Nephron progenitor cell (in vitro differentiated cells): ENCODE measurements around the gene PARS2.

Experiments used
- DNase-seq: peaks from one replicate; pipeline ENCODE4 v3.0.0; 2021
- H3K27ac Mint-ChIP-seq: 2 replicates; pipeline ENCODE4 v1.8.0; 2021; ENCODE audit warnings: mild to moderate bottlenecking, moderate library complexity, mixed read lengths
- H3K27me3 Mint-ChIP-seq: 2 replicates; pipeline ENCODE4 v1.8.0; 2021; ENCODE audit warnings: mild to moderate bottlenecking, low read depth, mixed read lengths; ENCODE audit not compliant: poor library complexity
- H3K36me3 Mint-ChIP-seq: 2 replicates; pipeline ENCODE4 v1.8.0; 2021; ENCODE audit warnings: low read depth, mixed read lengths
- H3K4me1 Mint-ChIP-seq: 2 replicates; pipeline ENCODE4 v1.8.0; 2021; ENCODE audit warnings: mixed read lengths
- H3K4me3 Mint-ChIP-seq: 2 replicates; pipeline ENCODE4 v1.8.0; 2021; ENCODE audit warnings: mild to moderate bottlenecking, moderate library complexity, mixed read lengths
- H3K9me3 Mint-ChIP-seq: 2 replicates; pipeline ENCODE4 v1.8.0; 2021; ENCODE audit warnings: mild to moderate bottlenecking, moderate library complexity, mixed read lengths
- TF ChIP-seq, protein P1 (sequence below): fragments of 200-600 bp; sonication (generic); IDR thresholded peaks from 2 replicates; pipeline ENCODE4 v1.5.0; 2021; ENCODE audit warnings: antibody characterized with exemption

The PARS2 gene

DNA sequence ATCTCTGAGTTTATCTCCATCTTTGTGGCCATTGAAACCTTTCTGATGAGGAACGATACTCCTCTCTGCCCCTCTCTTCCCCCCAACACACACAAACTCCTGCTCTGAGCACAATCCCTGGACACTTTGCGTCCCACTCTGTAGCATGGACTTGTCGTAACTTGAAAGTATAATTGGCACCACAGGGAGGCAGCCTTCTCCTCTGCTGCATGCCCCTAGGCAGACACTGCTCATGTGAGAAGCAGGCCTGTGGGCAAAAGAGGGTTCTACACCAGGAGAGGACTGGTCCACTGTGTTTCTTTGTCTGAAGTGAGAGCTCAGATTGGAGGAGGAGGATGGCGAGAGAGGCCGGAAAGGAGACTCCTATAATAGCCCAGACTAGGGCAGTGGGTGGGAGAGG, 3.8 kb upstream of the PARS2 start:
- no peaks in the 10 kb centered on the region for H3K9me3 Mint-ChIP-seq
- no peaks in the 10 kb centered on the region for H3K36me3 Mint-ChIP-seq
- peaks cover 38% of the 10 kb centered on the region for H3K4me1 Mint-ChIP-seq
- peaks cover 26% of the 10 kb centered on the region for H3K27me3 Mint-ChIP-seq
- DNase-seq: no peak
- no peak overlapping the region for H3K4me3 Mint-ChIP-seq
- no peak overlapping the region for H3K27ac Mint-ChIP-seq
- TF ChIP-seq, protein P1, sequence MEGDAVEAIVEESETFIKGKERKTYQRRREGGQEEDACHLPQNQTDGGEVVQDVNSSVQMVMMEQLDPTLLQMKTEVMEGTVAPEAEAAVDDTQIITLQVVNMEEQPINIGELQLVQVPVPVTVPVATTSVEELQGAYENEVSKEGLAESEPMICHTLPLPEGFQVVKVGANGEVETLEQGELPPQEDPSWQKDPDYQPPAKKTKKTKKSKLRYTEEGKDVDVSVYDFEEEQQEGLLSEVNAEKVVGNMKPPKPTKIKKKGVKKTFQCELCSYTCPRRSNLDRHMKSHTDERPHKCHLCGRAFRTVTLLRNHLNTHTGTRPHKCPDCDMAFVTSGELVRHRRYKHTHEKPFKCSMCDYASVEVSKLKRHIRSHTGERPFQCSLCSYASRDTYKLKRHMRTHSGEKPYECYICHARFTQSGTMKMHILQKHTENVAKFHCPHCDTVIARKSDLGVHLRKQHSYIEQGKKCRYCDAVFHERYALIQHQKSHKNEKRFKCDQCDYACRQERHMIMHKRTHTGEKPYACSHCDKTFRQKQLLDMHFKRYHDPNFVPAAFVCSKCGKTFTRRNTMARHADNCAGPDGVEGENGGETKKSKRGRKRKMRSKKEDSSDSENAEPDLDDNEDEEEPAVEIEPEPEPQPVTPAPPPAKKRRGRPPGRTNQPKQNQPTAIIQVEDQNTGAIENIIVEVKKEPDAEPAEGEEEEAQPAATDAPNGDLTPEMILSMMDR: no peak

GRCh38 chr1:54767526-54767925, 3.2 kb upstream of the PARS2 start:
- no peak for DNase-seq
- H3K27ac Mint-ChIP-seq: no peak overlapping the region
- H3K4me1 Mint-ChIP-seq: peaks cover 43% of the 10 kb centered on the region
- H3K9me3 Mint-ChIP-seq: no peaks in the 10 kb centered on the region
- peaks cover 26% of the 10 kb centered on the region for H3K27me3 Mint-ChIP-seq
- TF ChIP-seq, protein P1: no peak
- no peak overlapping the region for H3K4me3 Mint-ChIP-seq
- no peaks in the 10 kb centered on the region for H3K36me3 Mint-ChIP-seq

GRCh38 chr1:54766726-54767125, 2.4 kb upstream of the PARS2 start:
- TF ChIP-seq, protein P1: no peak
- H3K4me3 Mint-ChIP-seq: no peak overlapping the region
- H3K27ac Mint-ChIP-seq: peak overlapping the region; percentile 31
- no peak for DNase-seq
- H3K27me3 Mint-ChIP-seq: peaks cover 26% of the 10 kb centered on the region
- H3K9me3 Mint-ChIP-seq: no peaks in the 10 kb centered on the region
- peaks cover 43% of the 10 kb centered on the region for H3K4me1 Mint-ChIP-seq
- no peaks in the 10 kb centered on the region for H3K36me3 Mint-ChIP-seq

DNA sequence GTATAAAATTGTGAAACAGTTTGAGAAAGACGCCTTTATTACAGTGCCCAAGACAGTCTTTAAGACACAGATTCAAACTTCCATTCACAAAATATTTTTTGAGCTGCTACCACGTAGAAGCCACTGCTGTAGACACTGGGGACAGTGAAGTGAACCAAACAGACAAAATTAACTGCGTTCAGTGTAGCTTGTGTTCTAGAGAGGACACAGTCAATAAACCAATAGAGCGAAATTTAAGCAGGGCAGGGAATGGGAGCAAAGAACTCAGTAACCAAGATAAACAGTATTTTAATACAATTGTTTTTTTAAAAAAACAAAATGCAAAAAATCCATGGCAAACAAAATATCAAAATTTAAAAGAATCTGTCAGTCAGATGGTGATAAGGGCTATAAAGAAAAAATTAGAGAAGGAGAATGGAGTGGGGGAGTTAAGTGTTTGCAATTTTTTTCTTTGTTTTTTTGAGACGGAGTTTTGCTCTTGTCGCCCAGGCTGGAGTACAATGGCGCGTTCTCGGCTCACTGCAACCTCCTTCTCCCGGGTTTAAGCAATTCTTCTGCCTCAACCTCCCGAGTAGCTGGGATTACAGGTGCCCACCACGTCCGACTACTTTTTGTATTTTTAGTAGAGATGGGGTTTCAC, 719 bp upstream of the PARS2 start:
- Mint-ChIP-seq H3K36me3 (no peaks in the 10 kb centered on the region), H3K4me3 (peak overlapping the region; percentile 95), H3K9me3 (no peaks in the 10 kb centered on the region), H3K27me3 (peaks cover 11% of the 10 kb centered on the region), H3K4me1 (peaks cover 48% of the 10 kb centered on the region), H3K27ac (peak overlapping the region; percentile 40)
- DNase-seq: no peak
- TF ChIP-seq, protein P1: no peak

- no peak for DNase-seq
- peak overlapping the region; percentile 95 for H3K4me3 Mint-ChIP-seq
- TF ChIP-seq, protein P1: no peak
- H3K27me3 Mint-ChIP-seq: no peaks in the 10 kb centered on the region
- no peaks in the 10 kb centered on the region for H3K36me3 Mint-ChIP-seq
- H3K27ac Mint-ChIP-seq: peak overlapping the region; percentile 97
- H3K9me3 Mint-ChIP-seq: no peaks in the 10 kb centered on the region
- H3K4me1 Mint-ChIP-seq: peaks cover 48% of the 10 kb centered on the region
These were observed 549 bp downstream of the PARS2 start for GRCh38 chr1:54763816-54764132.

DNA sequence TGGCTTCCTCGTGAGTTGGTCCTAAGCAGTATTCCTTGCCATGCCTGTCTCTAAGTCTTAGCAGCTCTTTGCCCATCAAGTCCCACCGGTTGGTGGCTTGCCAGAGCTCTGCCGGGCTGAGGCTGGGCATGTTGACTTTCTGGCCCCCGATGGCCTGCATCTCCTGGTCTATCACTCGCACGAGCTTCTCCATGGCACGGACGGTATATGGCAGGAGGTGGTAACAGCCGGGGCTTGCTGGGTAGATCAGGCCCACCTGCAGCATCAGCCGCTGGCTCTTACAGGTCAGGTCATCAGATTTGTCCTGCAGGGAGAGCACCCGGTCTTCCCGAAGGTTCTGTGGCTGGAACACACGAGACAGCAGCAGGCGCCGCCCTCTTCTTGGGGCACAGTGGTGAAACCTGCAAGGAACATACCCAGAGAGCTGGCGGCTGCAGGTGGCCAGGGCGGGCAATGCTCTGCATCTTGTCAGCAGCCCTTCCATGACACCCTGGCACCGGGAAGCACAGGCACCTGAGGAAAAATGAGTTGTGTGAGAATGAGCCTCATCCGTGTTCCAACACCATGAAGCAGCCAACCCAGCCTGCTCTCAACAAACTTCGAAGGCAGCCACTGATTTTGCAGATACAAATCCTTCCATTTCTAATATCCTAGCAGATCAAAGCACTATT, 5.5 kb downstream of the PARS2 start:
- H3K27ac Mint-ChIP-seq: no peak overlapping the region
- peaks cover 15% of the 10 kb centered on the region for H3K36me3 Mint-ChIP-seq
- TF ChIP-seq, protein P1: no peak
- no peaks in the 10 kb centered on the region for H3K9me3 Mint-ChIP-seq
- H3K4me1 Mint-ChIP-seq: peaks cover 18% of the 10 kb centered on the region
- H3K27me3 Mint-ChIP-seq: no peaks in the 10 kb centered on the region
- no peak overlapping the region for H3K4me3 Mint-ChIP-seq
- DNase-seq: no peak
